Esophagus squamous epithelium (tissue), 5 donors: Measurements from ENCODE around the gene PLA2G2D. TPM values are rescaled to one million over a fixed set of nuclear protein-coding genes. Genes with fewer than 3 reads are reported as not detected.
A peak's percentile ranks its signal among the peaks of the same experiment; 100 is the strongest.
"Not testable (repeated sequence)": the region's sequence is repeated elsewhere in the genome, so short reads cannot be mapped to it uniquely, and the experiment has no call there.

Experiments
- DNase-seq: peaks from one replicate; lab custom pipeline; 2025; lab: John Stamatoyannopoulos, UW
- H3K27ac ChIP-seq, 4 donors: fragments of 200-600 bp; sonication (generic); one replicate each; pipeline ENCODE4 v1.5.1; 2016 to 2019; ENCODE audit warnings: mild to moderate bottlenecking in 1 of 4
- H3K27me3 ChIP-seq, 4 donors: fragments of 200-600 bp; sonication (generic); 1 replicate in 3 of 4; 2 replicates in 1 of 4; pipeline versions ENCODE4 v1.5.1 to v1.6.0; 2017 to 2021; ENCODE audit warnings: antibody characterized with exemption in 1 of 4
- H3K36me3 ChIP-seq, 3 donors: fragments of 200-600 bp; sonication (generic); one replicate each; pipeline ENCODE4 v1.5.1; 2016 to 2019
- H3K4me1 ChIP-seq, 3 donors: fragments of 200-600 bp; sonication (generic); one replicate each; pipeline ENCODE4 v1.5.1; 2017 to 2019
- H3K4me3 ChIP-seq, 4 donors: fragments of 200-600 bp; sonication (generic); 1 replicate in 3 of 4; 2 replicates in 1 of 4; pipeline ENCODE4 v1.5.1; 2016 to 2019; ENCODE audit warnings: mild to moderate bottlenecking in 2 of 4, moderate library complexity in 1 of 4
- H3K9me3 ChIP-seq, 3 donors: fragments of 200-600 bp; sonication (generic); one replicate each; pipeline ENCODE4 v1.5.1; 2016 to 2019
- CTCF ChIP-seq, 6 experiments: fragments of 450-650 bp in 4 of 6; fragments of 200-600 bp in 2 of 6; sonication (generic) in 2 of 6; IDR thresholded peaks; one replicate each; pipeline ENCODE4 v1.5.1; 2016 to 2019; ENCODE audit warnings: antibody characterized with exemption in 6 of 6, mild to moderate bottlenecking in 4 of 6, moderate library complexity in 4 of 6
- POLR2A ChIP-seq, 4 donors: fragments of 450-650 bp; IDR thresholded peaks; one replicate each; pipeline ENCODE4 v1.6.1; 2017; ENCODE audit warnings: antibody characterized with exemption in 4 of 4, mild to moderate bottlenecking in 4 of 4, moderate library complexity in 3 of 4
- WGBS, 2 donors: methylation state at CpG; one replicate each; pipeline ENCODE4 v1.1.5; 2018; 5-methylcytosine and 5-hydroxymethylcytosine counted together
- intact Hi-C: fragments of 100-400 bp; cut with DNase I; formaldehyde crosslinking; loops from one replicate; pipeline ENCODE4 v1.15.0; 2022
- total RNA-seq, 4 donors: library from RNA; depleted of rRNA; stranded (reverse); fragments of >200 nt; gene quantifications; one replicate each; pipeline ENCODE4 v1.1.0, GENCODE V29; 2016
- donor health status: DM: yes; HTN: yes; CAD: no.

PLA2G2D gene
- total RNA-seq, 4 donors from 2014 or later, result 0.19 TPM; not detected in 3

GRCh38 chr1:20134995-20135394, 15.7 kb upstream of the PLA2G2D start:
- DNase-seq, result no peak
- Histone ChIP-seq H3K4me1 (peaks cover 0 to 14% (median 0%) of the 10 kb centered on the region in 3 donors), H3K36me3 (no peaks in the 10 kb centered on the region), H3K4me3 (no peak overlapping the region), H3K27ac (no peak overlapping the region), H3K27me3 (peaks cover 0 to 35% (median 0%) of the 10 kb centered on the region in 4 donors), H3K9me3 (no peaks in the 10 kb centered on the region)
- TF ChIP-seq CTCF (IDR thresholded peaks at IDR 0.05) (no peak), POLR2A (IDR thresholded peaks at IDR 0.05) (no peak)
- intact Hi-C loops, result no loop called here
- WGBS, 2 donors, result 79% methylated on average over 3 of the region's 3 CpGs

GRCh38 chr1:20130518-20130917, 11.2 kb upstream of the PLA2G2D start:
- WGBS, 2 donors, result 93 to 98% methylated on average over 3 of the region's 3 CpGs
- H3K4me1 ChIP-seq, DNase-seq, H3K36me3 ChIP-seq, H3K9me3 ChIP-seq, H3K4me3 ChIP-seq, H3K27ac ChIP-seq, intact Hi-C loops: not testable (repeated sequence)
- peaks cover 0 to 12% (median 0%) of the 10 kb centered on the region in 4 donors for H3K27me3 ChIP-seq

GRCh38 chr1:20126806-20127440, 7.6 kb upstream of the PLA2G2D start:
- TF ChIP-seq POLR2A (IDR thresholded peaks at IDR 0.05) (no peak), CTCF (IDR thresholded peaks at IDR 0.05) (no peak)
- H3K9me3 ChIP-seq, result no peaks in the 10 kb centered on the region
- 86 to 87% methylated on average over 5 to 9 of the region's 10 CpGs for WGBS, 2 donors
- peaks cover 10 to 19% (median 10%) of the 10 kb centered on the region in 3 donors for H3K4me1 ChIP-seq
- no peak overlapping the region for H3K4me3 ChIP-seq
- no peak for DNase-seq
- intact Hi-C loops, result no loop called here
- H3K36me3 ChIP-seq, result no peaks in the 10 kb centered on the region
- H3K27ac ChIP-seq, result no peak overlapping the region
- peaks cover 0 to 4% (median 0%) of the 10 kb centered on the region in 4 donors for H3K27me3 ChIP-seq

GRCh38 chr1:20126041-20126805, 6.9 kb upstream of the PLA2G2D start:
- no peak overlapping the region for H3K27ac ChIP-seq

GRCh38 chr1:20125100-20125499, 5.8 kb upstream of the PLA2G2D start:
- Histone ChIP-seq H3K4me3 (no peak overlapping the region), H3K9me3 (no peaks in the 10 kb centered on the region), H3K36me3 (no peaks in the 10 kb centered on the region), H3K27ac (peak overlapping the region in 1 of 4 donors; percentile 22), H3K27me3 (peaks cover 0 to 16% (median 0%) of the 10 kb centered on the region in 4 donors), H3K4me1 (peaks cover 10 to 19% (median 10%) of the 10 kb centered on the region in 3 donors)
- WGBS, 2 donors, result 30 to 33% methylated on average over 8 to 9 of the region's 10 CpGs
- DNase-seq, result no peak
- no peak for TF ChIP-seq POLR2A (IDR thresholded peaks at IDR 0.05)
- TF ChIP-seq CTCF (IDR thresholded peaks at IDR 0.05), result no peak
- intact Hi-C loops, result no loop called here

More at GRCh38 chr1:20126041-20126805, 6.9 kb upstream of the PLA2G2D start:
- TF ChIP-seq CTCF (IDR thresholded peaks at IDR 0.05) (no peak), POLR2A (IDR thresholded peaks at IDR 0.05) (no peak)
- no peak for DNase-seq
- Histone ChIP-seq H3K9me3 (no peaks in the 10 kb centered on the region), H3K36me3 (no peaks in the 10 kb centered on the region), H3K4me3 (no peak overlapping the region), H3K4me1 (peaks cover 10 to 19% (median 10%) of the 10 kb centered on the region in 3 donors), H3K27me3 (peaks cover 0 to 11% (median 0%) of the 10 kb centered on the region in 4 donors)
- intact Hi-C loops, result no loop called here
- whole genome bisulfite sequencing, 2 donors, result 71 to 74% methylated on average over 3 to 7 of the region's 9 CpGs
